ENCODE results near the gene HIRA. TPM values are rescaled to one million over a fixed set of nuclear protein-coding genes. Genes with fewer than 3 reads are reported as not detected.

The HIRA gene
- total RNA-seq, 2 experiments from 2014 or later: 31.2 to 55.7 TPM

- intact Hi-C loops (cut with micrococcal nuclease; ENCODE audit: unreplicated experiment): no loop called here
- H3K9me3 ChIP-seq (ENCODE audit: low read length): no peaks in the 10 kb centered on the region
- no peak for TF ChIP-seq EZH2phosphoT487 (IDR thresholded peaks at IDR 0.05; ENCODE audit: borderline replicate concordance, low read depth, low read length)
- no peak overlapping the region for H3K27ac ChIP-seq (ENCODE audit: low read depth, low read length, poor library complexity, severe bottlenecking)
- H2AFZ ChIP-seq (ENCODE audit: low read length): no peak overlapping the region
- H3K4me1 ChIP-seq (ENCODE audit: insufficient read depth, low read length, poor library complexity, severe bottlenecking): no peaks in the 10 kb centered on the region
- CTCF ChIA-PET (ENCODE audit: unreplicated experiment): no interaction called here
- H3K4me3 ChIP-seq (ENCODE audit: low read depth, low read length, poor library complexity, severe bottlenecking): no peak overlapping the region
- no peaks in the 10 kb centered on the region for H4K20me1 ChIP-seq (ENCODE audit: insufficient read depth, low read length)
- no TSS peak for BruUV-seq (replicated peaks)
- DNase-seq (ENCODE audit: low spot score): no peak
- H3K79me2 ChIP-seq (ENCODE audit: insufficient read depth, low read depth, low read length): no peaks in the 10 kb centered on the region
- POLR2A ChIA-PET: interaction anchor here (0.6 kb wide), 1 partner anchor 54 kb away, joined by 5 read pairs; no protein-coding TSS in a partner anchor
- no peaks in the 10 kb centered on the region for H3K9me2 ChIP-seq (ENCODE audit: insufficient read depth, low read length)
- no peak overlapping the region for H3K4me2 ChIP-seq (ENCODE audit: low read length)
- H3K36me3 ChIP-seq (ENCODE audit: insufficient read depth, low read length): peaks cover 93% of the 10 kb centered on the region
Observed at GRCh38 chr22:19397734-19398104, 33.8 kb downstream of the HIRA start.

GRCh38 chr22:19396934-19397733 lies 34.4 kb downstream of the HIRA start:
- BruUV-seq (replicated peaks): no TSS peak
- Histone ChIP-seq H2AFZ (ENCODE audit: low read length) (no peak overlapping the region), H3K9me2 (ENCODE audit: insufficient read depth, low read length) (no peaks in the 10 kb centered on the region), H3K9me3 (ENCODE audit: low read length) (no peaks in the 10 kb centered on the region), H4K20me1 (ENCODE audit: insufficient read depth, low read length) (no peaks in the 10 kb centered on the region), H3K79me2 (ENCODE audit: insufficient read depth, low read depth, low read length) (no peaks in the 10 kb centered on the region), H3K27ac (ENCODE audit: low read depth, low read length, poor library complexity, severe bottlenecking) (no peak overlapping the region), H3K36me3 (ENCODE audit: insufficient read depth, low read length) (peaks cover 93% of the 10 kb centered on the region), H3K4me3 (ENCODE audit: low read depth, low read length, poor library complexity, severe bottlenecking) (no peak overlapping the region), H3K4me1 (ENCODE audit: insufficient read depth, low read length, poor library complexity, severe bottlenecking) (no peaks in the 10 kb centered on the region), H3K4me2 (ENCODE audit: low read length) (no peak overlapping the region)
- ChIA-PET CTCF (ENCODE audit: unreplicated experiment) (no interaction called here), POLR2A (interaction anchor here (0.6 kb wide), 1 partner anchor 54 kb away, joined by 5 read pairs; no protein-coding TSS in a partner anchor)
- DNase-seq (ENCODE audit: low spot score): no peak
- intact Hi-C loops (cut with micrococcal nuclease; ENCODE audit: unreplicated experiment): no loop called here
- no peak for TF ChIP-seq CTCF (conservative IDR thresholded peaks at IDR 0.05; ENCODE audit: low read length)
- TF ChIP-seq EZH2phosphoT487 (IDR thresholded peaks at IDR 0.05; ENCODE audit: borderline replicate concordance, low read depth, low read length): no peak

GRCh38 chr22:19396561-19396933 lies 35.0 kb downstream of the HIRA start:
- no peaks in the 10 kb centered on the region for H4K20me1 ChIP-seq (ENCODE audit: insufficient read depth, low read length)
- no peaks in the 10 kb centered on the region for H3K79me2 ChIP-seq (ENCODE audit: insufficient read depth, low read depth, low read length)
- H3K4me2 ChIP-seq (ENCODE audit: low read length): no peak overlapping the region
- no peak for DNase-seq (ENCODE audit: low spot score)
- H3K9me3 ChIP-seq (ENCODE audit: low read length): no peaks in the 10 kb centered on the region
- intact Hi-C loops (cut with micrococcal nuclease; ENCODE audit: unreplicated experiment): no loop called here
- no peaks in the 10 kb centered on the region for H3K4me1 ChIP-seq (ENCODE audit: insufficient read depth, low read length, poor library complexity, severe bottlenecking)
- no peak overlapping the region for H2AFZ ChIP-seq (ENCODE audit: low read length)
- H3K36me3 ChIP-seq (ENCODE audit: insufficient read depth, low read length): peaks cover 93% of the 10 kb centered on the region
- BruUV-seq (replicated peaks): no TSS peak
- no peak overlapping the region for H3K4me3 ChIP-seq (ENCODE audit: low read depth, low read length, poor library complexity, severe bottlenecking)
- CTCF ChIA-PET (ENCODE audit: unreplicated experiment): no interaction called here
- no peaks in the 10 kb centered on the region for H3K9me2 ChIP-seq (ENCODE audit: insufficient read depth, low read length)
- no peak for TF ChIP-seq EZH2phosphoT487 (IDR thresholded peaks at IDR 0.05; ENCODE audit: borderline replicate concordance, low read depth, low read length)
- TF ChIP-seq CTCF (conservative IDR thresholded peaks at IDR 0.05; ENCODE audit: low read length): no peak
- H3K27ac ChIP-seq (ENCODE audit: low read depth, low read length, poor library complexity, severe bottlenecking): no peak overlapping the region
- POLR2A ChIA-PET: interaction anchor here (0.9 kb wide), 1 partner anchor 31 kb away, joined by 4 read pairs; no protein-coding TSS in a partner anchor

Measured in OCI-LY7 (cell line).